Neural cell (in vitro differentiated cells): ENCODE data around the gene UVRAG. TPM values are rescaled to one million over a fixed set of nuclear protein-coding genes. Genes with fewer than 3 reads are reported as not detected.

Experiments used
- H2AFZ ChIP-seq: fragments of 200-600, 300-800 bp; sonication (generic), shearing (Covaris generic); 2 replicates; pipeline ENCODE4 v1.6.0; 2014; ENCODE audit warnings: low read depth, mild to moderate bottlenecking, antibody characterized with exemption, low read length, moderate library complexity
- H3F3A ChIP-seq: fragments of 200-600 bp; shearing (Covaris generic); 2 replicates; pipeline ENCODE4 v1.6.1; 2016; ENCODE audit warnings: mild to moderate bottlenecking, moderate library complexity, mixed read lengths, antibody characterized with exemption, low read length; ENCODE audit not compliant: insufficient read depth, poor library complexity, severe bottlenecking
- H3K27ac ChIP-seq: fragments of 200-600, 300-800 bp; sonication (generic), shearing (Covaris generic); 2 replicates; pipeline ENCODE4 v1.5.1; 2014; ENCODE audit warnings: mild to moderate bottlenecking, low read length, moderate library complexity
- H3K27me3 ChIP-seq: fragments of 300-800, 200-600 bp; sonication (generic), shearing (Covaris generic); 2 replicates; pipeline ENCODE4 v1.6.0; 2014; ENCODE audit warnings: mild to moderate bottlenecking, low read depth, low read length, moderate library complexity; ENCODE audit not compliant: insufficient read depth
- H3K36me3 ChIP-seq: fragments of 300-800, 200-600 bp; sonication (generic), shearing (Covaris generic); 2 replicates; pipeline ENCODE4 v1.5.1; 2014; ENCODE audit warnings: mild to moderate bottlenecking, antibody characterized with exemption, low read length, moderate library complexity; ENCODE audit not compliant: insufficient read depth
- H3K4me2 ChIP-seq: fragments of 300-800, 200-600 bp; sonication (generic), shearing (Covaris generic); 2 replicates; pipeline ENCODE4 v1.6.0; 2014; ENCODE audit warnings: mild to moderate bottlenecking, low read length
- H3K4me3 ChIP-seq: fragments of 300-800, 200-600 bp; sonication (generic), shearing (Covaris generic); 2 replicates; pipeline ENCODE4 v1.5.1; 2014; ENCODE audit warnings: mild to moderate bottlenecking, low read length, moderate library complexity
- H3K79me2 ChIP-seq: fragments of 200-600 bp; shearing (Covaris generic); replicated peaks from 2 replicates; pipeline ENCODE4 v1.6.0; 2014; ENCODE audit warnings: mild to moderate bottlenecking, low read length, moderate library complexity; ENCODE audit not compliant: insufficient read depth
- H3K9ac ChIP-seq: fragments of 300-800, 200-600 bp; sonication (generic), shearing (Covaris generic); 2 replicates; pipeline ENCODE4 v1.6.1; 2016; ENCODE audit warnings: mild to moderate bottlenecking, low read length, mixed read lengths
- H3K9me2 ChIP-seq: fragments of 200-600 bp; shearing (Covaris generic); 2 replicates; pipeline ENCODE4 v1.6.1; 2016; ENCODE audit warnings: mild to moderate bottlenecking, low read length, mixed read lengths; ENCODE audit not compliant: insufficient read depth
- H3K9me3 ChIP-seq: fragments of 200-600, 300-800 bp; sonication (generic), shearing (Covaris generic); 2 replicates; pipeline ENCODE4 v1.6.1; 2016; ENCODE audit warnings: mild to moderate bottlenecking, mixed run types, low read length, moderate library complexity, mixed read lengths
- H4K20me1 ChIP-seq: fragments of 200-600 bp; shearing (Covaris generic); 2 replicates; pipeline ENCODE4 v1.6.1; 2016; ENCODE audit warnings: mild to moderate bottlenecking, mixed run types; ENCODE audit not compliant: insufficient read depth
- CTCF ChIP-seq: fragments of 450-650 bp; IDR thresholded peaks from 2 replicates; pipeline ENCODE4 v1.5.1; 2014; ENCODE audit warnings: antibody characterized with exemption, mild to moderate bottlenecking, moderate library complexity; ENCODE audit not compliant: poor library complexity, severe bottlenecking
- EP300 ChIP-seq: fragments of 450-650 bp; conservative IDR thresholded peaks from 2 replicates; pipeline ENCODE4 v1.6.1; 2014; ENCODE audit warnings: antibody characterized with exemption, mild to moderate bottlenecking, moderate library complexity; ENCODE audit not compliant: poor library complexity, severe bottlenecking
- EZH2 ChIP-seq: fragments of 200-600, 300-800 bp; shearing (Covaris generic), sonication (generic); IDR thresholded peaks from 2 replicates; pipeline ENCODE4 v1.6.1; 2014; ENCODE audit warnings: antibody characterized with exemption, low read length, borderline replicate concordance, mild to moderate bottlenecking; ENCODE audit not compliant: insufficient read depth, poor library complexity, severe bottlenecking
- MXI1 ChIP-seq: fragments of 450-650 bp; conservative IDR thresholded peaks from 2 replicates; pipeline ENCODE4 v1.6.1; 2014; ENCODE audit warnings: antibody characterized with exemption, mild to moderate bottlenecking; ENCODE audit not compliant: poor library complexity, severe bottlenecking
- POLR2AphosphoS5 ChIP-seq: IDR thresholded peaks from 2 replicates; pipeline ENCODE4 v1.6.1; 2012
- RAD21 ChIP-seq: fragments of 450-650 bp; conservative IDR thresholded peaks from 2 replicates; pipeline ENCODE4 v1.6.1; 2014; ENCODE audit warnings: antibody characterized with exemption, mild to moderate bottlenecking, moderate library complexity
- REST ChIP-seq: IDR thresholded peaks from 2 replicates; pipeline ENCODE4 v1.6.1; 2012; ENCODE audit warnings: borderline replicate concordance
- SMC3 ChIP-seq: fragments of 450-650 bp; conservative IDR thresholded peaks from 2 replicates; pipeline ENCODE4 v1.6.1; 2014; ENCODE audit warnings: antibody characterized with exemption, mild to moderate bottlenecking, moderate library complexity; ENCODE audit not compliant: poor library complexity
- TAF1 ChIP-seq: IDR thresholded peaks from 2 replicates; pipeline ENCODE4 v1.6.1; 2012; ENCODE audit warnings: low read depth
- polyA plus RNA-seq: library from polyadenylated mRNA; depleted of rRNA; stranded (reverse); fragments of >200 nt; gene quantifications from 2 replicates; pipeline ENCODE4 v1.2.3, GENCODE V29; 2014

UVRAG gene
- polyA plus RNA-seq, 1 donor from 2014 or later: 31.6 TPM

DNA sequence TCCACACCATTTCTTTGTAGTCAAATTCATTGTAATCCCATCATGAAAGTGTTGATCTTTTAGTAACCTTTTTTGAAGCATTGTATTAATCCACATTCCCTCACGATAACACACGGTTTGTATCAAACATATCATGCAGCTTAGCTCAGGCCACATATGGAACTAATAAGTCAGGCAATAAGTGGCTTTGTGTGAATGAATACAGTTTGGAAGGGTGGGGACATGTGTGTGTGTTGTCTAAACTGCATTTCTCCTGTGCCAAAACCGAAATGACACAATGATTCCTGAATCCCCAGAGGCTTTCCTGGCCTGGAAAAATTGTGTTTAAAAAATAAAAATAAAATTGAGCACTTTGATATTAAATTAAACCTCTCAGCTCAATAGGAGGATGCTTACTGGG, 293.0 kb downstream of the UVRAG start:
- H3K9me3 ChIP-seq: no peaks in the 10 kb centered on the region
- H3K79me2 ChIP-seq: no peaks in the 10 kb centered on the region
- TF ChIP-seq EZH2: no peak
- H3K4me3 ChIP-seq: no peak overlapping the region
- H3K27ac ChIP-seq: no peak overlapping the region
- no peaks in the 10 kb centered on the region for H3K27me3 ChIP-seq
- no peaks in the 10 kb centered on the region for H3K36me3 ChIP-seq
- no peak overlapping the region for H2AFZ ChIP-seq
- no peaks in the 10 kb centered on the region for H4K20me1 ChIP-seq
- no peak overlapping the region for H3K4me2 ChIP-seq
- H3K9ac ChIP-seq: no peak overlapping the region
- no peaks in the 10 kb centered on the region for H3F3A ChIP-seq
- no peaks in the 10 kb centered on the region for H3K9me2 ChIP-seq

DNA sequence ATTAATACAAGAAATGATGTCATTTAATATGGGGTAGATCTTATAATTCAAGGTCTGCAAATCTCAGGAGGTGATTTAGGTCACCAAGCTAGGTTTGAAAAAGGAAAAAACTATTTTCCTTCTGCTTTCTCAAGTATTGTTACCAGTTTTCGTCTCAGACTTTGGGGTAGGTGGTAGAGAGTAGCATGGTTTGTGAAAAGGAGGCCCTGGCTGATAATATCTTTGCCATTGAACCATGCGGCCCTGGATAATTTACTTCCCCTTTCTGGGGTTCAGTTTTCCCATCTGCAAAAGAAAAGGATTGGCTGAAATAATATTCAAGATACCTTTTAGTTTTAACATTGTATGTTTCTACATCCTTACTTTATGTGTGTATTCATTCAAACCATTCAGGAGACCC, 299.2 kb downstream of the UVRAG start:
- TF ChIP-seq MXI1 (no peak), EZH2 (no peak), RAD21 (no peak), SMC3 (no peak), TAF1 (no peak), REST (no peak)
- no peak overlapping the region for H2AFZ ChIP-seq
- H3K9me2 ChIP-seq: no peaks in the 10 kb centered on the region
- H3K27me3 ChIP-seq: no peaks in the 10 kb centered on the region
- no peak overlapping the region for H3K9ac ChIP-seq
- no peaks in the 10 kb centered on the region for H3K9me3 ChIP-seq
- H3K4me3 ChIP-seq: no peak overlapping the region
- H3F3A ChIP-seq: no peaks in the 10 kb centered on the region
- H3K4me2 ChIP-seq: no peak overlapping the region
- H3K79me2 ChIP-seq: no peaks in the 10 kb centered on the region
- no peak overlapping the region for H3K27ac ChIP-seq
- no peaks in the 10 kb centered on the region for H4K20me1 ChIP-seq
- peaks cover 5% of the 10 kb centered on the region for H3K36me3 ChIP-seq

DNA sequence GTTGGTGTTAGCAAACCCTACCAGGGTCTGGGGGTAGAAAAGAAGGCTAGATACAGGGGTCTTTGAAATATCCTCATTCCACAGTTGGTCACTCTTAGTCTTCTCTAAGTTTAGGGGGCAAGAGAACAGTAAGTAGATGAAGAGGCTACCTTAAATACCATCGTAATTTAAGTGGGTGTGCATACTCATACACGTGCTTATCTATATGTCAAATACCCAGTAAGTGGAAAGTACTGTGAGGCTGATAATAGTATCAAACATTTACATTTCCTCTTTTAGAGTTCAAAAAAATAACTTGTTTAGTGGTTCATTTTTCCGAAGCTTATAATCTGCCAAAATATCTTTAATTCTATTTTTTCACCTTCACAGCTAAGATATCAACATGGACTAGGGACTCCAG, 300.5 kb downstream of the UVRAG start:
- no peaks in the 10 kb centered on the region for H3K9me3 ChIP-seq
- no peaks in the 10 kb centered on the region for H4K20me1 ChIP-seq
- H3K79me2 ChIP-seq: no peaks in the 10 kb centered on the region
- H3K27ac ChIP-seq: no peak overlapping the region
- no peaks in the 10 kb centered on the region for H3K27me3 ChIP-seq
- H3K9me2 ChIP-seq: no peaks in the 10 kb centered on the region
- H3K36me3 ChIP-seq: peaks cover 5% of the 10 kb centered on the region
- no peak overlapping the region for H3K9ac ChIP-seq
- TF ChIP-seq REST: no peak
- no peak for TF ChIP-seq CTCF
- TF ChIP-seq EP300: no peak
- TF ChIP-seq POLR2AphosphoS5: no peak
- no peak for TF ChIP-seq RAD21
- no peak for TF ChIP-seq EZH2
- no peak for TF ChIP-seq SMC3
- no peak for TF ChIP-seq MXI1
- no peak for TF ChIP-seq TAF1
- no peaks in the 10 kb centered on the region for H3F3A ChIP-seq
- H3K4me3 ChIP-seq: no peak overlapping the region
- no peak overlapping the region for H3K4me2 ChIP-seq
- H2AFZ ChIP-seq: no peak overlapping the region
